SIG-M5 treated with dmso at 0.1 percent for 504 hours (cell line): ENCODE results near the gene KCTD15.

Source experiments
- DNase-seq: peaks from one replicate; lab custom pipeline; 2025; ENCODE audit not compliant: unreplicated experiment; lab: John Stamatoyannopoulos, UW

Gene KCTD15

GRCh38 chr19:33845498-33845897 is 48.8 kb downstream of the KCTD15 start:
- DNase-seq, result no peak

- DNase-seq, result no peak
Observed at GRCh38 chr19:33849551-33850147, 53.0 kb downstream of the KCTD15 start.

GRCh38 chr19:33859016-33859415 is 62.3 kb downstream of the KCTD15 start:
- no peak for DNase-seq

DNA sequence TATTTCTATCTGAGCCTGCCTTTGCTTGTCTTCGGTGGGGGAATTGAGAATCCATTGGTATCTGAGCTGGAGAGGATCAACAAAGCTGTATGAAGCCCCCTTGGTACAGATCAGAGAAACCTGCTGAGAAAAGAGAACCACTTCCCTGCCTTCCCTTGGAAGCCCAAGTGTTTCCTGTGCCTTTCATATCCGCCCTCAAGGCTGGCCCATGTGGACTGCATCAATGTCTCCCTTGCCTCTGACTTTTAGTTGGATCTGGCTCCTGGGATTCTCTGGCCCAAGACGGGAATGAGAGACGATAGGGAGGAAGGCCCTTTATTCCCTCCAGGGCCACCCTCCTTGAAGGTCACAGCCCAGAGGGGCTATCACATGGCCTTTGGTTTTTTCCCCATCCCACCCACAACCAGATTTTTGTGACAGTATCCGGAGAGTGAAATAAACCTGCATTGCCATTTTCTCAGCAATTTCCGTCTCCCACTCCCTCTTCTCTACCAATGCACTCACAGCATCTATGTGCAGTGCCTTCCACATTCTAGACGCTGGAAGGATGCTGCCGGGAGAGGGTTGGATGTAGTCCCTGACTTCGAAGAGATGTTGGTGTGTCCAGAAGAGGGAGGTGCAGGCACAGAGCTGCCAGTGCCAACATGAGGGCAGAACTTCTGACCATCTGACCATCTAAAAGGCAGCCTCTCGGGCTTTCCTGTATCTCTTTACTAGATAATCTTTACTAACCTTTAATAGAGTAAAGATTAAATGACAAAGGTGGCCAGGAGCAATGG is 63.8 kb downstream of the KCTD15 start:
- DNase-seq, result no peak

- no peak for DNase-seq
Observed at GRCh38 chr19:33861950-33862349, 65.3 kb downstream of the KCTD15 start.

- DNase-seq, result no peak
Observed at GRCh38 chr19:33862981-33863380, 66.3 kb downstream of the KCTD15 start.

DNA sequence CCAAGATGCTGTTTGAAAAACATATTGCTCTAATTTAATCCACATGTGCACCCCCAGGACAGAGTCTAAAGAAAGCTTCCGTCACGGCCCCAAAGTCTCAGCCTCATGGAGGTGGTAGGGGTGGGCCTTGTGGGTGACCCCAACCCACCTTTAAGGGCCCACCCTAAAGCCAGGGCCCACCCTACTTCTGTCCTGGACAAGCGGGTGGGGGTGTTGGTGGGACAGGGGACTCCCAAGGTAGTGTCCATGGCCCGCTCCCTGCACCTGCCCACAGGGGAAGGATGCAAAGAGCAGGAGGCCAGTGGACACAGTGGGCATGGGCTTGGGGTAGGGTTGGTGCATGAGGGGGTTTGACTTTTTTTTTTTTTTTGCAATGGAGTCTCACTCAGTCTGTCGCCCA is 66.8 kb downstream of the KCTD15 start:
- no peak for DNase-seq

DNA sequence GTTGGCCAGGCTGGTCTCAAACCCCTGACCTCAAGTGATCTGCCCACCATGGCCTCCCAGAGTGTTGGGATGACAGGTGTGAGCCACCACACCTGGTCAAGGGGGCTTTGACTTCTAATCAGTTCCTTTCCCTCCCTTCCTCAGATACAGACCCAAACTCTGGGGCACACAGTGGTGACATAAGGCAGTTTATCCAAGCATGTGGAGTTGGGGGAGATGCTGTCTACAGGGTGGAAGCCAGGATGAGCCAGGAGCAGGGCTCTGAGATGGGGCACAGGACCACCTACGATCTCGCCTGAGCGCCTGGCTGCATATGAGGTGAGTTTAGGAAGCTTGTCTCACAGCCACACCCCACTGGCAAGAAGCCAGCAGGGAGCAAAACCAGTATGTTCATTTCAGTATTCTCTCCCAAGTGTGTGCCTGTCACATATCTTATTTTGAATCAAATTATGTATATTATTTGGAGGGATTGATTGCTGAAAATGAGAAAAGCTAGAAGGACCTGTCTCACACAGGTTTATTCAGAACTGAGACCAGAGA is 67.7 kb downstream of the KCTD15 start:
- no peak for DNase-seq

DNA sequence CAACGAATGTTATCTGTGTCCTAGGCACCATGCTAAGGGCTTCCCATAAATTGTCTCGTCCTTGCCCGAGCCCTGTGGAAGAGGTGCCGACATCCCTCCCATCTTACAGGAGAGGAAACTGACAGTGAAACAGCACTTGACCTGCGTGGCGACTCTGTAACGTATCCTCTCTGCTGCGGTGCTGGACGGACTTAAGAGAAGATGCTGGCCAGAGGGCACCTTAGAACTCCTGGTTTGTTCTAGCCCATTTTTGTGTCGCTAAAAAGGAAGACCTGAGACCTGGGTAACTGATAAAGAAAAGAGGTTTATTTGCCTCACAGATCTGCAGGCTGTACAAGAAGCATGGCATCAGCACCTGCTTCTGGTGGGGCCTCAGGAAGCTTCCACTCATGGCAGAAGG is 68.6 kb downstream of the KCTD15 start:
- DNase-seq, result no peak
